ENCODE data around the gene ADAMTS18.

The ADAMTS18 gene

DNA sequence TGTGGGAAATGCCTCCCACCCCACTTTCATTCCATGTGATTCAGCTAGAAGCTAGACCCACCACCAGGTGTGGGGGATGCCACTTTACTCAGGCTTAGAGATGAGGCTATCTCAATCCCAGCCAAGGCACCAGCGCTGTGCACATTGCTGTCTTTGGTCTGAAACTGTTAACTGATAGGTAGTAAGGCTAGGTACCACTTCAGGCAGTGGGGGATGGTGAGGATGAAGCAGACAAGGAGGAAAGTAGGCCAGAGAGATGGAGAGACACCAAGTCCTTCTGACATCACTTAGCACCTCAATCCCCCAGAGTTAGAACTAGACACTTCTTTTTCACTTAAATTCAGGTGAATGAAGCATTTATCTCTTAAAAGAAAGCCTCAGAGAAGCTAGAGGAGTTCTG, 35.8 kb downstream of the ADAMTS18 start:
- TF ChIP-seq, protein P1, sequence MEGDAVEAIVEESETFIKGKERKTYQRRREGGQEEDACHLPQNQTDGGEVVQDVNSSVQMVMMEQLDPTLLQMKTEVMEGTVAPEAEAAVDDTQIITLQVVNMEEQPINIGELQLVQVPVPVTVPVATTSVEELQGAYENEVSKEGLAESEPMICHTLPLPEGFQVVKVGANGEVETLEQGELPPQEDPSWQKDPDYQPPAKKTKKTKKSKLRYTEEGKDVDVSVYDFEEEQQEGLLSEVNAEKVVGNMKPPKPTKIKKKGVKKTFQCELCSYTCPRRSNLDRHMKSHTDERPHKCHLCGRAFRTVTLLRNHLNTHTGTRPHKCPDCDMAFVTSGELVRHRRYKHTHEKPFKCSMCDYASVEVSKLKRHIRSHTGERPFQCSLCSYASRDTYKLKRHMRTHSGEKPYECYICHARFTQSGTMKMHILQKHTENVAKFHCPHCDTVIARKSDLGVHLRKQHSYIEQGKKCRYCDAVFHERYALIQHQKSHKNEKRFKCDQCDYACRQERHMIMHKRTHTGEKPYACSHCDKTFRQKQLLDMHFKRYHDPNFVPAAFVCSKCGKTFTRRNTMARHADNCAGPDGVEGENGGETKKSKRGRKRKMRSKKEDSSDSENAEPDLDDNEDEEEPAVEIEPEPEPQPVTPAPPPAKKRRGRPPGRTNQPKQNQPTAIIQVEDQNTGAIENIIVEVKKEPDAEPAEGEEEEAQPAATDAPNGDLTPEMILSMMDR (IDR thresholded peaks at IDR 0.05; ENCODE audit: low read depth, low read length, missing control alignments) = no peak
- no peak overlapping the region for H3K4me3 ChIP-seq (replicated peaks; ENCODE audit: low read depth, low read length)
- no peak for DNase-seq (ENCODE audit: extremely low read depth, low read depth)

DNA sequence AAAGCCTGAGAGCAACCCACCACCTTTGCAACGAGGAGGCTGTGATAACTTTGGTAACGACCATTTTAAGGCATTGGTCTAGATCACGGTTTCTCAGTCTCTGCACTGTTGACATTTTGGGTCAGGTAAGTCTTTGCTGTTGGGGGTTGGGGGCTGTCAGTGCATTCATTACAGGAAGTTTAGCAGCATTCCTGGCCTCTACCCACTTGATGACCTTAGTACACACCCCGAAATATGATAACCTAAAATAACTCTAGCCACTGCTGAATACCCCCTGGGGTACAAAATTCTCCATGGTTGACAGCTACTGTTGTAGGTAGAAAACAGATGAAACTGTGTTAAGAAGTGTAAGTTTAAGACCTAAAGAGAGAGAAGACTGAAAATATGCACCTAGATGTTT, 36.3 kb downstream of the ADAMTS18 start:
- TF ChIP-seq, protein P1 (IDR thresholded peaks at IDR 0.05; ENCODE audit: low read depth, low read length, missing control alignments) = no peak

DNA sequence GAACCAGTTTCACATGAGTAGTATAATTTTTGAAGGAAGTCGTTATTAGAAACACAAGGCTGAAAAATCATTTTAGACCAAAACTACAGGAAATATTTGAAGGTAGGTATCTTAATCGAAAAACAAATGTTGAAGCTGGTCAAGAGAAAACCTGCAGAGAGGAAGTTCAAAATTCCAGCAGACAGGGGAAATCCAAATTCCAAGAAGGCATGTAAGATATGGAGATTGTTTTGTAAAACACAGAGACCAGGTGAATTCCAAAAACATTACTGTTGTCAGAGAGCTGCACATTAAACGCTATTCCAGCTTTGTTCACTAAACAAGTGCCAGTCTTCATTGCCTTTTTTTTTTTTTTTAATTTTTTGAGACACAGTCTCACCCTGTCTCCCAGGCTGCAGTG, 38.4 kb downstream of the ADAMTS18 start:
- no peak overlapping the region for H3K4me3 ChIP-seq (replicated peaks; ENCODE audit: low read depth, low read length)
- TF ChIP-seq, protein P1 (IDR thresholded peaks at IDR 0.05; ENCODE audit: low read depth, low read length, missing control alignments) = no peak
- DNase-seq (ENCODE audit: extremely low read depth, low read depth) = no peak

More for the DNA sequence above, 36.3 kb downstream of the ADAMTS18 start:
- no peak overlapping the region for H3K4me3 ChIP-seq (replicated peaks; ENCODE audit: low read depth, low read length)
- DNase-seq (ENCODE audit: extremely low read depth, low read depth) = no peak

DNA sequence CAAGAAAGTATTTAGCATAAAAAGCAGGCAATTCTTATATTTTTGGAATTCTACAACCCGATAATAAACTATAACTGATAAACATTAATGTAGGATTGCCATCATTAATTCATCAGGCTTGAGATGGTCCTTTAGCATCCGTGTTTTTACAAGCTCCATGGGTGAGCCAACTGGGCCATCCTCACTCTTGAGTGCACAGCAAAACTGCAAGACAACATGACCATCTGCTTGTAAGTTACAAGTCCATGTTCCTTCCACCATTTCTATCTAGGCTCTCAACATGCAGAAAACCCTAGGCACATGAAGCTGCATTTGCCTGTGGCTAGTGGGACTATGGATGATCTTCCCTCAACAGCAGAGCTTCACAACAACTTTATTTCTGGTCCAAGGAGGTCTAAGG, 40.1 kb downstream of the ADAMTS18 start:
- TF ChIP-seq, protein P1 (IDR thresholded peaks at IDR 0.05; ENCODE audit: low read depth, low read length, missing control alignments) = no peak
- no peak overlapping the region for H3K4me3 ChIP-seq (replicated peaks; ENCODE audit: low read depth, low read length)
- no peak for DNase-seq (ENCODE audit: extremely low read depth, low read depth)

DNA sequence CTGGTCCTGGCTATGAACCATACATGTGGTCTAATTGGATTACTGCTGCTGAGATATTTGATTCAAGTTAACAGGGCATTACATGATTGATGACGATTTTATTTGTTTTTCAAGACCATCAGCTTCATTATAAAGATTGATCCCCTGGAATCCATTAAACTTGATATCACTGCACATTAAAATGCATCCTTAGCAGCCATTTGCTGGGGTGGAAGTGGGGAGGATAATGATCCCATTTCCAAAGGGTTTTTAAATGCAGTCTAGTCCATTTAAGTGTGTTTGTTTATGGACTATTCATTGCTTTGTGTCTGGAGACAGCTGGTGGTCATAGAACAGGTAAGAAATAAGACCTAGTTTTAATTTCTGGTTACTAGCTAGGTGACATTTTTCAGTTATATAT, 40.9 kb downstream of the ADAMTS18 start:
- no peak for DNase-seq (ENCODE audit: extremely low read depth, low read depth)
- TF ChIP-seq, protein P1 (IDR thresholded peaks at IDR 0.05; ENCODE audit: low read depth, low read length, missing control alignments) = no peak
- H3K4me3 ChIP-seq (replicated peaks; ENCODE audit: low read depth, low read length) = no peak overlapping the region

DNA sequence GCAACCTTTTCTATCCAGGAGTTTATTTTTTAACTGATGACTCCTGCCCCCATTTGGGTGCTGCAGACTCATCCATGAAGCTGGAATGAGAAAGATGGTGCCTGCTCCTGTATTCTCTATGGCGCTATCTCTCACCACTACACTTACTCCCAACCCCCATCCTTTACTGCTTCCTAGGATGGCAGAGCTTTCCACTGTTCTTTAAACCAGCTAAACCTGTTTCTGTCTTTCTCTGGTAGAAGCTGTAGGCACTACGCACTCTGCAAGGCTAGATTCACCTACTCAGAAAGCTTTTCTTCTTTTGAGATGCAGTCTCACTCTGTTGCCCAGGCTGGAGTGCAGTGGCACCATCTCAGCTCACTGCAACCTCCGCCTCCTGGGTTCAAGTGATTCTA, 47.0 kb downstream of the ADAMTS18 start:
- no peak for DNase-seq (ENCODE audit: extremely low read depth, low read depth)
- TF ChIP-seq, protein P1 (IDR thresholded peaks at IDR 0.05; ENCODE audit: low read depth, low read length, missing control alignments) = no peak
- H3K4me3 ChIP-seq (replicated peaks; ENCODE audit: low read depth, low read length) = no peak overlapping the region
